ENCODE measurements around the gene DPP3. TPM values are rescaled to one million over a fixed set of nuclear protein-coding genes. Genes with fewer than 3 reads are reported as not detected.
"Not testable (repeated sequence)": the region's sequence is repeated elsewhere in the genome, so short reads cannot be mapped to it uniquely, and the experiment has no call there.

DPP3 gene
- polyA plus RNA-seq, 1 experiment: 85.2 TPM

- ChIA-PET POLR2A (no interaction called here), CTCF (no interaction called here)
- no peak overlapping the region for H3K4me3 ChIP-seq (ENCODE audit: low read depth, low read length)
- no peaks in the 10 kb centered on the region for H3K27me3 ChIP-seq (ENCODE audit: control insufficient read depth, insufficient read depth, low read length)
- H3K36me3 ChIP-seq (ENCODE audit: control insufficient read depth, insufficient read depth, low read length): peaks cover 4% of the 10 kb centered on the region; the same call in 1 of the 2 replicates
- DNase-seq (ENCODE audit: low read depth): no peak
- no peak for TF ChIP-seq CTCF (IDR thresholded peaks at IDR 0.05; ENCODE audit: insufficient read depth, low read depth, low read length)
Measured at GRCh38 chr11:66530927-66531709, 50.9 kb downstream of the DPP3 start.

GRCh38 chr11:66531841-66532240 lies 51.6 kb downstream of the DPP3 start:
- H3K4me3 ChIP-seq (ENCODE audit: low read depth, low read length): no peak overlapping the region
- no peak for DNase-seq (ENCODE audit: low read depth)
- no peaks in the 10 kb centered on the region for H3K27me3 ChIP-seq (ENCODE audit: control insufficient read depth, insufficient read depth, low read length)
- ChIA-PET CTCF (interaction anchor here (0.6 kb wide), 1 partner anchor 123 kb away, joined by 3 read pairs; no protein-coding TSS in a partner anchor), POLR2A (no interaction called here)
- H3K36me3 ChIP-seq (ENCODE audit: control insufficient read depth, insufficient read depth, low read length): peaks cover 4% of the 10 kb centered on the region; the same call in 1 of the 2 replicates
- no peak for TF ChIP-seq CTCF (IDR thresholded peaks at IDR 0.05; ENCODE audit: insufficient read depth, low read depth, low read length)

GRCh38 chr11:66532784-66533183 lies 52.5 kb downstream of the DPP3 start:
- H3K27me3 ChIP-seq (ENCODE audit: control insufficient read depth, insufficient read depth, low read length): no peaks in the 10 kb centered on the region
- no peak overlapping the region for H3K4me3 ChIP-seq (ENCODE audit: low read depth, low read length)
- POLR2A ChIA-PET: interaction anchor here (0.6 kb wide), 1 partner anchor 156 kb away, joined by 3 read pairs; no protein-coding TSS in a partner anchor
- CTCF ChIA-PET: interaction anchor here (0.6 to 0.9 kb wide), 3 partner anchors 12 to 124 kb away, joined by 3 to 4 read pairs (median 3); no protein-coding TSS in a partner anchor
- H3K36me3 ChIP-seq (ENCODE audit: control insufficient read depth, insufficient read depth, low read length): peaks cover 3% of the 10 kb centered on the region; the same call in 1 of the 2 replicates
- DNase-seq (ENCODE audit: low read depth): no peak
- no peak for TF ChIP-seq CTCF (IDR thresholded peaks at IDR 0.05; ENCODE audit: insufficient read depth, low read depth, low read length)

GRCh38 chr11:66539170-66539869 lies 59.1 kb downstream of the DPP3 start:
- H3K36me3 ChIP-seq (ENCODE audit: control insufficient read depth, insufficient read depth, low read length): peaks cover 10% of the 10 kb centered on the region
- H3K4me3 ChIP-seq (ENCODE audit: low read depth, low read length): no peak overlapping the region
- CTCF ChIA-PET: no interaction called here
- DNase-seq (ENCODE audit: low read depth): no peak
- no peaks in the 10 kb centered on the region for H3K27me3 ChIP-seq (ENCODE audit: control insufficient read depth, insufficient read depth, low read length)
- POLR2A ChIA-PET: no interaction called here
- TF ChIP-seq CTCF (IDR thresholded peaks at IDR 0.05; ENCODE audit: insufficient read depth, low read depth, low read length): no peak

DNA sequence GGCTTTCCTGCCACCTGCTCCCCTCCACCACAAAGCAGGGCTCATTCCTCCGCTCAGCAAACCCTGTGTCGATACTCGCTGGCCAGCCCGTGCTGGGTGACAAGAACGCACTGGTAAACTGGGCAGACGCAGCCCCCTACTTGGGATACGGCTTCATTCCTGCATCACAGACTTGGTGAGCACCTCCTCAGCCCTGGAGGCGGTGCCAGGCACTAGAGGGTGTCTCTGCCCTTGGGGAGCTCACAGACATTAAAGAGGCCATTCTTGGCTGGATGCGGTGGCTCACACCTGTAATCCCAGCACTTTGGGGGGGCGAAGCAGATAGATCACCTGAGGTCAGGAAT lies 59.6 kb downstream of the DPP3 start:
- CTCF ChIA-PET: no interaction called here
- no peaks in the 10 kb centered on the region for H3K27me3 ChIP-seq (ENCODE audit: control insufficient read depth, insufficient read depth, low read length)
- TF ChIP-seq CTCF (IDR thresholded peaks at IDR 0.05; ENCODE audit: insufficient read depth, low read depth, low read length): no peak
- POLR2A ChIA-PET: no interaction called here
- H3K4me3 ChIP-seq (ENCODE audit: low read depth, low read length): no peak overlapping the region
- H3K36me3 ChIP-seq (ENCODE audit: control insufficient read depth, insufficient read depth, low read length): peaks cover 10% of the 10 kb centered on the region
- DNase-seq (ENCODE audit: low read depth): no peak

- H3K36me3 ChIP-seq (ENCODE audit: control insufficient read depth, insufficient read depth, low read length): peaks cover 10% of the 10 kb centered on the region
- CTCF ChIA-PET; DNase-seq (ENCODE audit: low read depth); H3K27me3 ChIP-seq (ENCODE audit: control insufficient read depth, insufficient read depth, low read length); H3K4me3 ChIP-seq (ENCODE audit: low read depth, low read length); POLR2A ChIA-PET: not testable (repeated sequence)
Measured at GRCh38 chr11:66540598-66540997, 60.4 kb downstream of the DPP3 start.

Measured in BJ (cell line).